GM12878 (cell line): ENCODE data around the gene EVI5L. TPM values are rescaled to one million over a fixed set of nuclear protein-coding genes. Genes with fewer than 3 reads are reported as not detected.

ENCODE experiments used
- ATAC-seq: fragments of 200-7000 bp; cut with Tn5 transposase; 3 replicates; pipeline ENCODE4 v1.9.1; 2020; ENCODE audit warnings: mild to moderate bottlenecking, moderate library complexity
- BruUV-seq: library from RNA; stranded (reverse); fragments of 400-500 nt; replicated peaks from 2 replicates; lab custom pipeline; 2021; lab: Mats Ljungman, UMichigan
- CTCF ChIA-PET: fragments of 300-600 bp; sonication (Branson Sonifier 250); formaldehyde crosslinking; extraction: SDS; loops from one replicate; lab custom pipeline; 2021; ENCODE audit warnings: inconsistent platforms; lab: Yijun Ruan, JAX
- POLR2A ChIA-PET: fragments of 350-600 bp; formaldehyde crosslinking; extraction: SDS; loops from one replicate; lab custom pipeline; 2021; ENCODE audit warnings: inconsistent platforms; lab: Charles Lee
- RAD21 ChIA-PET: fragments of 300-600 bp; sonication (Branson Sonifier 250); formaldehyde crosslinking; loops from one replicate; lab custom pipeline; 2023; ENCODE audit warnings: antibody characterized with exemption; ENCODE audit not compliant: unreplicated experiment; lab: Charles Lee
- SMC1A ChIA-PET: fragments of 300-600 bp; sonication (Branson Sonifier 250); formaldehyde crosslinking; loops from one replicate; lab custom pipeline; 2023; ENCODE audit not compliant: unreplicated experiment, uncharacterized antibody; lab: Charles Lee
- DNase-seq: peaks from one replicate; pipeline ENCODE4 v3.0.0-alpha.2; 2011; ENCODE audit warnings: low read depth, low spot score
- FAIRE-seq: peaks from 3 replicates; lab custom pipeline; 2011; peaks lifted over from hg19 to GRCh38; lab: Jason Lieb, UNC
- H2AFZ ChIP-seq: 2 replicates; pipeline ENCODE4 v1.6.0; 2011; ENCODE audit warnings: low read depth, low read length, control low read depth; ENCODE audit not compliant: control insufficient read depth
- H3K27ac ChIP-seq: 2 replicates; pipeline ENCODE4 v1.5.1; 2011; ENCODE audit warnings: control low read depth; ENCODE audit not compliant: control insufficient read depth, insufficient read depth
- H3K27me3 ChIP-seq, 2 experiments: replicated peaks in 1 of 2; 2 replicates each; pipeline versions ENCODE4 v1.6.0 to v1.6.1; 2011; ENCODE audit warnings: low read length in 1 of 2; ENCODE audit not compliant: control insufficient read depth in 2 of 2, insufficient read depth in 2 of 2
- H3K36me3 ChIP-seq, 2 experiments: 2 replicates each; pipeline ENCODE4 v1.5.1; 2011; ENCODE audit warnings: low read length in 1 of 2; ENCODE audit not compliant: control insufficient read depth in 2 of 2, insufficient read depth in 2 of 2
- H3K4me1 ChIP-seq: 2 replicates; pipeline ENCODE4 v1.6.1; 2011; ENCODE audit warnings: mild to moderate bottlenecking, low read length, moderate library complexity, mixed read lengths; ENCODE audit not compliant: control insufficient read depth, insufficient read depth
- H3K4me2 ChIP-seq: 2 replicates; pipeline ENCODE4 v1.6.0; 2011; ENCODE audit warnings: control low read depth; ENCODE audit not compliant: control insufficient read depth, insufficient read depth
- H3K4me3 ChIP-seq: fragments of 200-600 bp; sonication (generic); 2 replicates; pipeline ENCODE4 v1.5.1; 2016
- H3K79me2 ChIP-seq: 2 replicates; pipeline ENCODE4 v1.6.0; 2011; ENCODE audit warnings: low read length; ENCODE audit not compliant: control insufficient read depth, insufficient read depth
- H3K9ac ChIP-seq: 2 replicates; pipeline ENCODE4 v1.8.0; 2011; ENCODE audit warnings: low read length, control low read depth, mixed read lengths; ENCODE audit not compliant: control insufficient read depth, insufficient read depth
- H3K9me3 ChIP-seq: replicated peaks from 3 replicates; pipeline ENCODE4 v1.5.1; 2011; ENCODE audit warnings: mild to moderate bottlenecking, low read length; ENCODE audit not compliant: control insufficient read depth, insufficient read depth
- H4K20me1 ChIP-seq: 2 replicates; pipeline ENCODE4 v1.6.0; 2011; ENCODE audit not compliant: control insufficient read depth, insufficient read depth
- CEBPZ ChIP-seq: fragments of 150-350 bp; IDR thresholded peaks from 2 replicates; pipeline ENCODE4 v1.6.1; 2016; ENCODE audit warnings: low read depth, low read length
- CREB1 ChIP-seq: IDR thresholded peaks from 2 replicates; pipeline ENCODE4 v1.6.1; 2012; ENCODE audit warnings: low read depth, mild to moderate bottlenecking, inconsistent platforms
- E2F8 ChIP-seq: fragments of 450-650 bp; IDR thresholded peaks from 2 replicates; pipeline ENCODE4 v1.6.1; 2018; ENCODE audit warnings: mild to moderate bottlenecking, low read depth, moderate library complexity; ENCODE audit not compliant: partially characterized antibody
- GABPA ChIP-seq: IDR thresholded peaks from 2 replicates; pipeline ENCODE4 v1.6.1; 2014; ENCODE audit warnings: antibody characterized with exemption, low read depth, mild to moderate bottlenecking, inconsistent platforms
- LARP7 ChIP-seq: fragments of 450-650 bp; IDR thresholded peaks from 2 replicates; pipeline ENCODE4 v1.6.1; 2017; ENCODE audit warnings: mild to moderate bottlenecking
- POLR2A ChIP-seq: IDR thresholded peaks from 2 replicates; pipeline ENCODE4 v1.6.1; 2011; ENCODE audit warnings: low read depth, mild to moderate bottlenecking, low read length
- POLR2AphosphoS2 ChIP-seq: IDR thresholded peaks from 2 replicates; pipeline ENCODE4 v1.6.1; 2011; ENCODE audit warnings: low read depth, mild to moderate bottlenecking, low read length, improper control_type of control experiment, moderate library complexity
- TARDBP ChIP-seq: IDR thresholded peaks from 2 replicates; pipeline ENCODE4 v1.6.1; 2016; ENCODE audit warnings: borderline replicate concordance
- WRNIP1 ChIP-seq: IDR thresholded peaks from 2 replicates; pipeline ENCODE4 v1.6.1; 2011; ENCODE audit warnings: low read depth, low read length, improper control_type of control experiment, borderline replicate concordance
- ZNF207 ChIP-seq: fragments of 450-650 bp; IDR thresholded peaks from 2 replicates; pipeline ENCODE4 v1.6.1; 2014; ENCODE audit warnings: antibody characterized with exemption, mild to moderate bottlenecking, borderline replicate concordance
- WGBS: methylation state at CpG from one replicate; pipeline ENCODE4 v1.1.6; 2016; ENCODE audit warnings: low lambda C conversion rate; ENCODE audit not compliant: insufficient replicate concordance, insufficient coverage; ENCODE audit errors: missing lambda C conversion rate; 5-methylcytosine and 5-hydroxymethylcytosine counted together
- in situ Hi-C: fragments of 300-500 bp; cut with MboI; formaldehyde crosslinking; loops from 9 replicates; pipeline ENCODE4 v1.14.3; 2018; ENCODE audit warnings: mixed read lengths
- intact Hi-C: fragments of 100-400 bp; cut with micrococcal nuclease; formaldehyde crosslinking; loops from one replicate; pipeline ENCODE4 v1.14.2; 2022; ENCODE audit not compliant: unreplicated experiment
- polyA plus RNA-seq, 11 experiments: library from polyadenylated mRNA; depleted of rRNA in 4 of 11; unstranded in 6 of 11; stranded (reverse) in 5 of 11; fragments of >200 nt; fragmentation: Nextera tagmentation in 4 of 11; fragmentation: Illumina TruSeq in 1 of 11; extraction: Ambion mirVana in 4 of 11; extraction: Trizol in 1 of 11; gene quantifications; 1 replicate in 1 of 11; 2 replicates in 10 of 11; pipeline versions ENCODE4 v1.2.1 to v1.2.3, GENCODE V29; 2011 to 2016; ENCODE audit warnings: inconsistent platforms in 2 of 11, missing spikeins in 2 of 11, low read depth in 1 of 11
- total RNA-seq, 4 experiments: library from RNA; depleted of rRNA in 3 of 4; stranded (reverse); fragments of >200 nt in 3 of 4; fragmentation: Illumina TruSeq in 1 of 4; extraction: Trizol in 1 of 4; gene quantifications; 2 replicates each; pipeline versions ENCODE4 v1.2.1 to v1.2.3, GENCODE V29; 2013 to 2021

EVI5L gene
- total and polyA plus RNA-seq, 10 of the 15 experiments (the other 5 are each of a cell fraction or from before 2014, with no cell fraction given): 0.23 to 13.8 (median 5.0) TPM

GRCh38 chr19:7879111-7879807, 49.2 kb downstream of the EVI5L start:
- no peak overlapping the region for H3K9ac ChIP-seq
- DNase-seq (no peak), ATAC-seq (no peak), FAIRE-seq (no peak)
- no peak for TF ChIP-seq ZNF207
- H3K9me3 ChIP-seq: no peaks in the 10 kb centered on the region
- H3K27ac ChIP-seq: no peak overlapping the region
- H3K4me2 ChIP-seq: no peak overlapping the region
- no peaks in the 10 kb centered on the region for H3K36me3 ChIP-seq
- ChIA-PET SMC1A (no interaction called here), POLR2A (interaction anchor here (0.9 kb wide), 1 partner anchor 10 kb away, joined by 3 read pairs; no protein-coding TSS in a partner anchor), RAD21 (no interaction called here), CTCF (interaction anchor here (1.0 kb wide), 1 partner anchor 27 kb away, joined by 3 read pairs; no protein-coding TSS in a partner anchor)
- 53% methylated on average over 18 of the region's 18 CpGs for WGBS
- no peaks in the 10 kb centered on the region for H3K27me3 ChIP-seq
- in situ Hi-C loops (no loop called here), intact Hi-C loops (no loop called here)
- H3K4me1 ChIP-seq: no peaks in the 10 kb centered on the region
- no peak overlapping the region for H3K4me3 ChIP-seq
- H2AFZ ChIP-seq: no peak overlapping the region
- no peaks in the 10 kb centered on the region for H4K20me1 ChIP-seq
- H3K79me2 ChIP-seq: no peaks in the 10 kb centered on the region
- no TSS peak for BruUV-seq

GRCh38 chr19:7879836-7880235, 49.8 kb downstream of the EVI5L start:
- H3K4me2 ChIP-seq: no peak overlapping the region
- ATAC-seq (no peak), DNase-seq (no peak), FAIRE-seq (no peak)
- no TSS peak for BruUV-seq
- RAD21 ChIA-PET: no interaction called here
- H3K9me3 ChIP-seq: no peaks in the 10 kb centered on the region
- no peaks in the 10 kb centered on the region for H3K4me1 ChIP-seq
- H2AFZ ChIP-seq: no peak overlapping the region
- intact Hi-C loops: no loop called here
- no peaks in the 10 kb centered on the region for H4K20me1 ChIP-seq
- H3K9ac ChIP-seq: no peak overlapping the region
- WGBS: 70% methylated on average over 19 of the region's 19 CpGs
- in situ Hi-C loops: no loop called here
- SMC1A ChIA-PET: no interaction called here
- no peaks in the 10 kb centered on the region for H3K36me3 ChIP-seq
- H3K79me2 ChIP-seq: no peaks in the 10 kb centered on the region
- H3K4me3 ChIP-seq: no peak overlapping the region
- no peak overlapping the region for H3K27ac ChIP-seq
- no peaks in the 10 kb centered on the region for H3K27me3 ChIP-seq
- CTCF ChIA-PET: interaction anchor here (0.6 to 1.0 kb wide), 2 partner anchors 21 to 28 kb away, joined by 3 read pairs; no protein-coding TSS in a partner anchor
- POLR2A ChIA-PET: no interaction called here
- TF ChIP-seq CEBPZ (no peak), TARDBP (no peak), LARP7 (no peak), GABPA (no peak), WRNIP1 (no peak), E2F8 (no peak), POLR2AphosphoS2 (no peak), CREB1 (no peak), POLR2A (no peak)
